CD4-positive, alpha-beta T cell treated with Interleukin-2 at 100 ng/mL for 4 hours (primary cell): ENCODE data around the gene HSPB7.
"Not testable (repeated sequence)": the region's sequence is repeated elsewhere in the genome, so short reads cannot be mapped to it uniquely, and the experiment has no call there.

Experiments used
- DNase-seq: peaks from one replicate; pipeline ENCODE4 v3.0.0-alpha.2; 2020; ENCODE audit warnings: low spot score

The HSPB7 gene

DNA sequence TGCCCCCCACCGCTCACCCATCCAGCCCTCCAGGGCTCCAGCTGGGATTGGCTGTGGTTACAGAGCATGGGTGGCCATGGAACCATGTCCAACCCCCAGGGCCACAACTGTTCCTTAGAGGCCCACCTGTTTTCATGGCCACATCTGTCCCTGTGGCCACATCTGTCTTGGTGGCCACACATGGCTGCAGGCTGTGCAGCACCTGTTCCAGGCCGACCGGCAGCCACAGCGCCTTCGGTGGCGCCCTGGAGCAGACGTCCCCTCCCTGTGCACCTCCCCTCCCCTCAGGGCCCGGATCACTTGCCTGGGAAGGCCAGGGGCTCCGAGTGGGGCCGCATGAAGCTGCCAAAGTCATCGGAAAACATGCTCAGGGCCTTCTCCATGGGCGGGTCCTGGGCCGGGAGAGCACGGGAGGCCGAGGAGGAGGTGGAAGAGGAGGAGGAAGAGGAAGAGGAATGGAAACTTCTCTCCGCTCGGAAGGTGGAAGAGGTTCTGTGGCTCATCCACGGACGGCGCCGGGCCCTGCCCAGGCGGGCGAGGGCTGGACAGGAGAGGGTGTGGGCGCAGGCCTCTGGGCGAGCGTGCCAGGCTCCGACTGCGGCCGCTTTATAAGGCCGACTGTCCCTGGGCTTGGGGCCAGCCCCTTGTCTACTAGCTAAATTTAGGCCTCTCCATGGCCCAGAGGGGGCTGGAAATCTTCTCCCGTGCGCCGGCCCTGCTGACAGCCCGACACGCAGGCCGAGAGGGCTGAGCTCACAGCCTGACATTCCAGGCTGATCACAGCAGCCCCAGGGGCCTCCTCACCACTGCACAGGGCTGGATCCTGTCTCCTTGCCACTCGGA, at the start of gene HSPB7:
HSPB7 (minus strand) TSS at position 583 of the 843 bp plus-strand sequence; CDS start at position 503, 80 bp downstream.
- no peak for DNase-seq

DNA sequence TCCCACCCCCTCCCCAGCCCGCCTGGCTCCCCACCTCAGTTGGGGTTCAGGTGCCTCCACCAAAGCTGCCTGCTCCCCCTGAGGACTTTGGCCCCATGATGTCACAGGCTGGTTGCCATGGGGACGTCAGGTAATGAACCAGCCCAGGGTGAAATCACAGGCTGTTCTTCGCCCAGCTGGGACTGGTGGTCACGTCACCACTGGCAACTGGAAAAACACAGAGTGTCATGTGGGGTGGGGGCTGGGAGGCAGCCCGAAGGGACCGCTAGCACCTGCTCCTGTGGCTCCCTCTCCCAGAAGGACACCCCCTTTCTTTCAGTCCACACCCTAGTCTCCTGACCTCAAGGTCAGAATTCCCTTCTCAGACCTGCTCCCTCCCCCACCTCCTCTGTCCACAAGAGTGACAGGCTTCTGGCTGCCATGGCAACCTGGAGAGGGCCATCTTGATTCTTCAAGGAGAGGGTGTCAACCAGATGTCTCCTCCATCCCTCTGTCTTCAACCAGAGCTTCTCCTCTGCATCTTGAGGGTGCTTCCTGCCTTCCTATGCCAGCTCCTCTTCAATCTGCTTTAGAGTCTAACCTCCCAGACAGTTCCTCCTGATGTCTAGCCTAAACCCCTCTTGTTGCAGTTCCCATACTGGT, 49.4 kb upstream of the HSPB7 start:
- no peak for DNase-seq

DNA sequence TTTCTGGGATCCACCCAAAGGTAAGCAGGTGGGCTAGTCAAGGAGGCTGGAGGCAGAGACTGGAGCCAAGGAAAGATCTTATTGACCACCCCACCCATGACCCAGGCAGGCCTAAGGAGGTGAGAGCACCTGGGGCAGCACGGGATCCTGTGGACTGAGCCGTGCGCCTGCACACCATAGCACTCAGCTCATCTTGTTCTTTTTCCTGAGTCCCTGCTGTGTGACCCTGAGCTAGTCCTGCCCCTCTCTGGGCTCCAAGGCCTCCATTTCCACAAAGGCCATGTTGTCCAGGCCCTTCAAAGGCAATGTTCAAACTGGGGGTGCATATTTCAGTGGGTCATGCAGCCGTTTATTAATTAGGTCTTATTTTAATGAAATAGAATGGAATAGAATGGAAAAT, 48.4 kb upstream of the HSPB7 start:
- DNase-seq: no peak

DNA sequence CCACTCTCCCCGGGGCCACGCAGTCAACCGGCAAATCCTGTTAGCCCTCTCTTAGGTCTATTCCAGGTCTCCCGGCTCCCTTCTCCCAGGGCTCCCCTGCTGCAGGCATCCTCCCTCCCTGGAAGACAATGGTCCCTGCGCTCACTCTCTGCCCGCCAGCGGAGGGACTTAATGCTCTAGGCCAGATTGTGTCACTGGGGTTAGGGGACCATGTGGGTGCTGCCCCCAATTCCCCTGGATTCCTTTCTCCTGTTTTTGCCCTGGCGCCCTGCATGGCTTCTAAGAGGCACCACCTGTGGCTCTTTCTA, 47.4 kb upstream of the HSPB7 start:
- DNase-seq: no peak

DNA sequence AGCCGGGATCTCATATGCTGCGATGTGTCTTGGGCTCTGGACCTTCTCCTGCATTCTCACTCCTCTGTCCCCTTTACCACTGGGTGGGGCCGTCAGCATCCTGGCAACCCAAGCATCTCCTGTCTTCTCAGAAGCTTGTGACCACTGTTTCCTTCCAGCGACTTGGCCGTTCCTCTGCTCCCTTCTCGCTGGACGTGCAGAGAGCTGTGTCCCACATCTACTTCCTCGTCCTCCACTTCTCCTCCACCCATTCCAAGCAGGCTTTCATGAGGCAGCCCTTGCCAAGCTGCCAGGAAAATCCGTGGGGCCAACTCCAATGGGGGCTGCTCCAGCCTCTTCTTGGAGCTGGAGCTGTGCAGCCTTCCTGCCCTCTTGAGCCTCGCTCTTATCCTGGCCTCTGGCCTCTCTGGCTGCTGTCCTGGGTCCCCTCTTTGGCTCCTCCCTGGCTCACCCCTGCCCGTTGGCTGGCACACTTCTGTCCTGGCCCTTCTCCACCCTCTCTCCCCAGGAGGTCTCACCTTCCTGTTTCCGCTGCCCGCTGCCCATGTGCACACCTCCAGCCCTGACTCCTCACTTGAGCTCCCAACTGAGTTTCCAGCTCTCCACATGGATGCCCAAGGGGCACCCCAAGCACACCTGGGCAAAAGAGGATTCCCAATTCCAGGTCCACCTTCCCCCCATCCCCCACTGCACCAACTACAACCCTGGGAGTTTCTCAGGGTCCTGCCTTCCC, 46.9 kb upstream of the HSPB7 start:
- no peak for DNase-seq

DNA sequence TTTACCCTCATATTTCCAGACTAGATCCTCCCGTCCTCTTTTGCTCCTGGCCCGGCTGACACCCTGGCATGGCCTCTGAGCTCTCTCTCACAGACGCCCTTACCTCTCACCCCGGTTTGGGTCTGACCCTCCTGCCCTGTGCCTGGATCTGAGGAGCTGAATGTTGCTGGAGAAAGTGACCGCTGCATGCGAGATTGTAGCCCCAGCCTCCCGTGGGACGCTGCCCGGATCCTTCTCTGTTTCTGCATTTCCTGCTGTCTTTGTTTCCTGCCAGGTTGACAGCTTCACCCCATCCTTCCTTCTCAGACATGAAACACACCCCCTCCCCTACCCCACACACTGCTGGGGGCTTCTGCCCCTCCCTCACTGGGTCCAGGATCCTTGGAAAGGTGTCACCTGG, 46.1 kb upstream of the HSPB7 start:
- no peak for DNase-seq

DNA sequence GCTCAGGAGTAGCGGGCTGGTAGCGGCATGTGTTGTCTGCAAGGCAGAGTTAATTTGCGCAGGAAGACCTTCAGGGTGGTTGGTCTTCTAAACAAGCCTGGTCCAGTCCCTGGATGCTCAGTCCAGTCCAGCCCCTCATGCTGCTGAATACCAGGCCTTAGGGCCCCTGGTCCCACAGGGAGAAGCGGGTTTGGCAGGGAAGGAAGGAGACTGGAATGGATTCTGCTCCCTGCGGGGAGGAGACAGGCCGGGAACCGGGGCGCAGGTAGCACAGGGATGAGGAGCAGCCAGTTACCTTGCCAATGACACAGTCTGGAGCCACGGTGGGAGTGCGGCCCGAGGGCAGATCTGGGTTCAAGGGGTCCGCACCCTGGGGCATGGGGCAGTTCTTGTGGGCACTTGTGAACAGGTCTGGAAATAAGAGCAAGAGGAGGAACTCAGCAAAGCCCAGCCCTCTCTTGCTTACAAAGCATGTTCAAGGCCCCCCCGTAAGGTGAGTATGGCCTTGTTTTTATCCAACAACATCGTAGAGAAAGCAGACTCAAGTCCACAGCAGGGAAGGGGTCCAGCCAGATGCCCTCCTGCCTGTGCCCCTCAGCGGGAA, 45.5 kb upstream of the HSPB7 start:
- no peak for DNase-seq

DNA sequence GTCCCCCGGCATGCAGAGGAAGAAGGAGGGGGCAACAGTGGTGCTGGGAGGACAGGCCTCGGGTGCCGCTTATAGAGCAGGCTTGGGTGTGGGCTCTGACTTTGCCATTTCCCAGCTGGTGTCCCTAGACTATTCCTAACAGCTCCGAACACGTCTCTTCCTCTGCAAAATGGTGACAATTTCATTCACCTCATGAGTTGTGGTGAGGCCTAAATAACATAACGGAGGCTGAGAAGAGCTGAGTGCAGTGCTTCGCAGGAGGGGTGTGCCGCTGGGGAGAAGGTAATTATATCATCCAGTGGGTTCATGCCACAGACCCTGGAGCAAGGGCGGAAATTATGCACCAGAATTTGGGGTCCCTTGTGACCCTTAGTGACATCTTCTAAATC, 44.8 kb upstream of the HSPB7 start:
- not testable (repeated sequence) for DNase-seq

DNA sequence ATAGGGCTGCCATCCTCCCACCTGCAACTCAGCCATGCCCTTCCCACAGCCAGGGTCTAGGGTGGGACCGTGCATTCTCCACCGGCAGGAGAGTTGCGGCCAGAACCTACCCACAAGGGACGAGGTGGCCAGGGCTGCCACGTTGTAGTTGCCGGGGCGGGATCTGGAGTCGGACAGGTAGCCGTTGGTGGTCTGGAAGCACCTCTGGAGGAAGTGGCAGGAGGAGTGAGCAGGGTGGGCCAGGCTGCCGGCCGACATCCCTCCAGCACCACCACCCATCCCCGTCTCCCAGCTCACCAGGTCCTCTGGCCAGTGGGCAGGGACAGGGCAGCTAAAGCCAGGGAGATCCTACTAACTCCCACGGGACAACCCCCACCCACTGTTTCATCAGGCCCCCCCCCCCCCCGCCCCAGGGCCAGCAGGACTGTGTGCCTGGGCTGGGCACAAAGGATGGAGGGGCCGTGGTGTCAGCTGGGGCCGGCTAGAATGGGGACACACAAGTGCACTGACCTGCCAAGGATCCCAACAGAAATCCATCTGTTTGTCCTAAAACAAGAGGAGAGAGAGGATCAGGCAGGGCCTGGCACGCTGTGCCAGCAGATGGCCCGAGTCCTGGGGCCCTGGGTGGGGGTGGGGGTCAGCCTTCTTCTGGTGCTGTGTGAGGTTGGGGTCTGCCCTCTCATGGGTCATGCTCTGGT, 44.3 kb upstream of the HSPB7 start:
- not testable (repeated sequence) for DNase-seq

DNA sequence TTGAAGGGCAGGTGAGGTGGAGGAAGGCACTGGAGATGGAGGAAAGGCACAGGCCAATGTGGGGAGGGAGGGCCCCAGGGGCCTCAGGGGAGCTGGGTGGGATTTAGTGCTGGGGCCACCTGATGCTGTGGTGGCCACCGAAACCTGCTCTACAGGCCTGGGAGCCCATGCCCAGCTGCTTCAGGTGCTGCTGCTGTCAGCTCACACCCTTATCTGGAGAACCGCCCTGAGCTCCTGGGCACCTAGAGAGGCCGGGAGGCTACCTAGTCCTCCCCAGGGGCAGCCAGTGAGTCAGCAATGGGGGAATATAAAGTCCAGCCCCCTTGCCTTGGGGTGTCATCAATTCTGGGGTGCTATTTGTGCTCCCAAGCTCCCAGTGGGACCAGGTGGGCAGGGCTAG, 43.4 kb upstream of the HSPB7 start:
- no peak for DNase-seq

DNA sequence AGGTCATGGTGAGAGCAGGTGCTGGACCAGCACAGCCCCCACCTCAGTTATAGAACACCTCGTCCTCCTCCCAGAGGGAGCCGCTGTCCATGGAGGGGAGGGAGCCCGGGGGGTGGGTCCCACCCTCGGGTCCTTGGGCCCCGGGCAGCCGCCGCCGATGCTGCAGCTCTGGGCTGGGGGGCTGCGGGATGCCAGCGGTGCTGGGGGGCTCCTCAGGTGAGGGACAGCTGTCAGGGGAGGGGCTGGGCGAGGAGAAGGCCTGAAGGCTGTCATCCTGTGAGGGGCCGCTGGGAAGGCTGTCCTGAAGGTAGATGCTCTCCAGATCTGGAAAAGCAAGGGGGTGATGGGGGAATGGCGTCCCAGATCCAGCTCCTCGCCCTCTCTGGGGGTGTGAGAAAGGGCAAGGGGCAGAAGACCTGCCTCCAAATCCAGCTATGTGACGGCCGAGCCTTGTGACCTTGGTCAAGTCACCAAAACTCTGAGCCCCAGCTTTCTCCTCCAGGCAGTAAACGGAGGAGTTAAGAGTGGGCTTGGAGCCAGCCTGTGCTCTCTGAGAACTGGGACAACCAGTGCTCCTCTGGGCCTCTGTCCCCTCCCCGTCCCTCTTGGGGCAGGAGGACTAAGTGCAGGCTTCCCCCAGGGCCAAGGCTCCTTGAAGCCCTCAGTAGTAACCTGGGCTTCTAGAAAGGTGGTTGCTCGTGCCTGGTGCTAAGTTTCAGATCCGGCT, 40.7 kb upstream of the HSPB7 start:
- DNase-seq: not testable (repeated sequence)

DNA sequence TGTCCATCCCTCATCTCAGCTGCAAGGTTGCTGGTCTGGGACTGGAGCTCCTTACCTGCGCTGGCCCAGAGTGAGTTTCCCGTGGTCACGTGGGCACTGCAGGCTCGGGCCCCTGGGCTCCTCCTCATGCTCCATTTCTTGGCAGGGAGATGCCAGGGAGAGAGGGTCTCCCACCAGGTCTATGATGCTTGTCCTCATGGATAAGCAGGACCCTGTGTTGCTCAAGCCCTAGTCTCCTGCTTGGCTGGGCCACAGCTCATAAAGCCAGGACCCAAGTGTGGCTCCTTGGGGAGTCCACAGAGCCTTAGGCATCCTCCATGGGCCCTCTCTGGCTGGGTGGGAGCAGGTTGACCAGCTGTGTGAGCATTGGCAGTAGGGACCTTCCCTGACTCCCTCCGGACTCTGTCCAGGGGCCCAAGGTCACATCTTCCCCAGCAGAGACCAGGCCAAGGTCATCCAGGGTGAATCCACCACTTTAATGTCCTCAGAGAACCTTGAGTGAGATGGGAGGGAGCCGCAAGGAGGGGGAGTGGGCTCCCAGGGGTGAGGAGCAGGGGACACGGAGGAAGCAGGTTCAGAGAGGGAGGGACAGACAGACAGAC, 39.6 kb upstream of the HSPB7 start:
- not testable (repeated sequence) for DNase-seq

DNA sequence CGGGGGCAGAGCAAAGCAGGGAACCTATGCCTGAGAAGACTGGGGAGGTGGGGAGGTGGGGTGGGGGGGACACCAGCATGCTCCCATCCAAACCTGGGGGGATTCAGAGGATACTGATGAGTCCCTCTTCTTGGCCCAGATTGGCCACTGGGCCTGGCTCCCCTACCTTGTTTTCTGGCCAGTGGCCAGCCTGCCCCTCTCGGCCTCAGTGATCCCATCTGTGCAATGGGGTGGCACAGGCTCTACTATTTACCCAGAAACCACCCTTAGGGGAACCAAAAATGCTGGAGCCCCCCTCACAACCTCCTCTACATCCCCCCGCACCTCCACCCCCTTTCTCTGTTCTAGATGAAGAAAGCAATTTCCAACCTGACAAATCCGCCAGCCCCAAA, 38.7 kb upstream of the HSPB7 start:
- not testable (repeated sequence) for DNase-seq

DNA sequence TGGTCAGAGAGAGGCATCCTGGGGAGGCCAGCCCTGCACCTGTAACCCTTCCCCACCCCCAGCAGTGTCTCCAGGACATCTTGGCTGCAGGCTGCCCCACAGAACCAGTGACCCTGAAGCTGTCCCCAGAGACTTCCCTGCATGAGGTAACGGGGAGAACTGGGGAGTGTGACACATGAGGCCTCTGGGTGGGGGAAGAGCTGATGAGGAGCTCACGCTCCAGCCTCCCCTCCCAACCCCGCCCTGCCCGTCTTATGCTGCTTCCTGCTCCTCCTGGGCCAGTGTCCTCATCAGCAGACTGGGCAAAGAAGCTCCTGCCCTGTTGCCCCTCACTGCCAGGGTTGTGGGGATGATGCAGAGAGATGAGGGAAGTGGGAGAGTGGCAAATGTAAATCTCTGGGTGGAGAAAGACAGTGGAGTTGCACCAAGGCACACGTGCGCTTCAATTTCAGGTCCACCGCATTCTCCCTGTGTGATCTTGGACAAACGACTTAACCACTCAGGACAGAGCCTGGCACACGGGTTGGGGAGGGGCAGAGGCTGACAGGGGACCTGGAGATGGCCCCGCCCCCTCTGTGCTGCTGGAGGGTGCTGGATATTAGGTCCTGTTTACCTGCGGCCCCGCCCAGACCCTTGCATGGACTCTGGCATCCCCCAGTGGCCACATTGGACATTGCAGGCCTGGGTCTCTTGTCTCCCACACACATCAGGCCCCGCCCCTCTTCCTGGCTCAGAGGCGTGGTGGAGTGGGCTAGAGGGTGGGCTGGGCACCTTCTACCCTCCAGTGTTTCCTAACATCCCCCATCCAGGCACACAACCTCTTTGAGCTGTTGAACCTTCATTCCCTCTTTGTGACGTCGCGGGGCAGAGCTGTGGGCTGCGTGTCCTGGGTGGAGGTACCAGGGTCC, 38.0 kb upstream of the HSPB7 start:
- peak; percentile 84 for DNase-seq

DNA sequence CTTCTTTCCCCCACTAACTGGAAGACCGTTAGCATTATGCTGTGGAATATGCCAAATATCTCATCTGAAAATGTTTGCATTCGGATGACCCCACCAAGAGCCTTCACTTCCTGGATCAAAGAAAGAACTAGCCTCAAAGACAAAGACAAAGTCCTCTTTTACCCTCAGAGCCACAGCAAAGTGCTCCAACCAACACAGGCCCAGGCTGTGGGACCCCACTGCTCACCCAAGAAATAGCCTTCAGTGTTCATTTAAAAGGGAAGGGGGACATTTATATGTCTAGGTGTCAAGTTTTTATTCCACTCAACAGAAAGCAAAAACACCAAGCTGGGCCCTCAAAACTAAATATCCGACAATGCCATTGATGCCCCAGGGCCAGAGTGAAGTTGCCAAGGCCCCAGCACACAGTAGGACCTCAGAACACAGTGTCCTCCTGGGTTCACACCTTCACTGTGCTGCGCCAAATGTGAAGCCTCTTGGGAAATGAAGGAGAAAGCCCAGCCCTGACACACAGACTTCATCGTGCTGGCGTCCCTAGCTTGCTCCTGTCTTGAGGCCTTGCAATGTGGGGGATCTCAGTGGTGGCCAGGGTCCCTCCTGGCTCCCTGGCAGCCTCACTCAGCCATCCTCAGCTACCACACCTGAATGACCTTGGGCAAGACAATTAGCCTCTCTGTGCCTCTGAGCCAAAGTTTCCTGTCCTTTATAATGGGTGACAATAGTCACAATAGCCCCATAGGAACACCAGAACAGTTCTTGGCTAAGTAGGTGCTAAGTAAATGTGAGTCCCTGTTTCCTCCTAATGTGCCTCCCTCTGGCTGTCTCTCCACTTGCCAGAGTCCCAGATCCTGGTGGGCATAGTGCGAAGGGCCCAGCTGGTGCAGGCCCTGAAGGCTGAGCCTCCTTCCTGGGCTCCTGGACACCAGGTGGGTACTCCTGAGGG, 37.0 kb upstream of the HSPB7 start:
- no peak for DNase-seq

DNA sequence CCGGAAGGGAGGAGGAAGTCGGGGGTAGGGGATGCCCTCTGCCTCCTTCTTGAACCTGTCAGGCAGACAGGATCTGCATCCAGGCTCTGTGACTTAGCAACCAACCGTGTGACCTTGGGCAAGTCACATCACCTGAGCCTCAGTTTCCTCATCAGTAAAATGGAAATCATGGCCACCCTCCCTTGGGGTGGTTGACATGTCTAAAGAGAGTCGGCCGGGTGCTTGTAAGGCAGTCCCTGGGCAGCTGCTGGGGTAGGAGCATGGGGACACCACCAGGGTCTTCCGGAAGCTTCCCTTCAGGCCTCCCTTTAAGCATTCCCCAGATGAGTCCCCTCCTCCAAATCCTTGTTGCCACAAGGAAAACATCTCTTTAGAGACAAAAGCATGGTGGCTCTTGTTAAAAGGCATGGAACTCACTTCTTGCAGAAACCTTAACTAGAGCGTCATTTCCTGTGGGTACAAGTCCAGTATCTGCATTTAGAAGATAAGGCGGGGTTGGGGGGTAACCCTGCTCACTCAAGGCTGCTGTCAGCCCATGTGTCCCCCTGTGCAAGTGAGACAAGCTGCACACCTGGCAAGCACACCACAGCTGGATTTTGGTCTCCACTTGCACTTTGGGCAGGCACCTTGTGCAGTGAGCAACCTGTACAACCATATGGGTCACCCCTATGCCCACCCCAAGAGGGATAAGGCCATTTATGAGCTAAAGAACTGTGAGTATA, 36.1 kb upstream of the HSPB7 start:
- DNase-seq: no peak

DNA sequence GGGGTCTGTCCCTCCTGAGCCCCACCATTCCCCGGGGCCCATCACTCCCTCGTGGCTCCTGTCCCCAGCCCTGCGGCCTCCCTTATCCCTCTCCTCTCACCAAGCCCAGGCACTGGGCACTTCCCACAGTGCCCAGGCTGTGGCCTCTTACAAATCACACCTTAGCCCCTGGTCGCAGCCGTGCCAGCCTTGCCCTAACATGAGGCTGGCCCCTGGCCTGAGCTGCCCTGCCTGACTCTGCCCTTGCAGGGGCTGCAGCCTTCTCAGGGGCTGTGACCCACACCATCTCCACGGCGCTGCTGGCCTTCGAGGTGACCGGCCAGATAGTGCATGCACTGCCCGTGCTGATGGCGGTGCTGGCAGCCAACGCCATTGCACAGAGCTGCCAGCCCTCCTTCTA, 34.1 kb upstream of the HSPB7 start:
- DNase-seq: not testable (repeated sequence)

DNA sequence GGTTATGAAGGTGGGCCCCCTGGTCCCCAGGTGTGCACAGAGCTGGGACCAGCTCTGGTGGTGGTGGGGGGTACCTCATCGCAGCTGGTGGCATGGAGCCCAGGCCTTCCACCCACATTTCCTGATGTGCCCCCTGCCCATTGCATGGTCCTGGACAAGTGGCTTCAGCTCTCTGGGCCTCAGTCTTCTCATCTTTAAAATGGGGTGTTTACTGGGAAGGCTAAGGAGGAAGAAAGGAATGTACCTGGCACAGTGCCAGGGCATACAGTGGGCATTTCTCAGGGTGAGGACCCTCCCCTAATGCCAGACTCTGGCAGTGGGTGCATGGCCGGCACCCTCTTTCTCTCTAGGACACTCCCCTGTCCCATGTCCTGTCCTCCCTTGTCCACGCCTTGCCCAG, 33.2 kb upstream of the HSPB7 start:
- DNase-seq: no peak
